ENCODE results near the gene PNO1.

PNO1 gene

DNA sequence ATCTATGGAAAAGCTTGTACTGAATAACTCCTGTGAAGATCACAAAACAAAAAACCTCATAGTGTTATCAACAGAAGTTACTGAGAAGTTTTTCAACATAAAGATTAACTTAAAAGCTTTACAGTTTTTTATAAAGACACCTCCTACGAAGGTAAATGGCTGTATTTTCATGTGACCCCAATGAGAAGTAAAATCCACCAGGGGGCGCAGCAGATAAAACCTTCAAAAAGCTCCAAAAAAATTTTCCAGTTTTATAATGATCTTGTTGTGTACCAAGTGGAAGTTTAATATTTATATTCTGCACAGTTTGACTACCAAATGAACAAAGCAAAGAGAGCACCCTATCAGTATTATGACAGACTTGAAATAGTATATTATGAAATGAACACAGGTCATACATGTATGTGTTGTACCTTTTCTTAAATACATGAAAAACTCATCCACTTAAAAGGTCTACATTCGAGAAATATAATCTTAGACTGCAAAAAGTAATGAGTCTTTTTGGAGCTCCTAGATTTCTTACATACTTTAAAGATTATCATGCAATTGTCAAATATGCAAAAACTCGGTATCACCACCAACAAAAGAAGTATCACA lies 38.5 kb downstream of the PNO1 start:
- peak; percentile 8 for DNase-seq

- no peak for DNase-seq
Observed at GRCh38 chr2:68200157-68200787, 42.6 kb downstream of the PNO1 start.

DNA sequence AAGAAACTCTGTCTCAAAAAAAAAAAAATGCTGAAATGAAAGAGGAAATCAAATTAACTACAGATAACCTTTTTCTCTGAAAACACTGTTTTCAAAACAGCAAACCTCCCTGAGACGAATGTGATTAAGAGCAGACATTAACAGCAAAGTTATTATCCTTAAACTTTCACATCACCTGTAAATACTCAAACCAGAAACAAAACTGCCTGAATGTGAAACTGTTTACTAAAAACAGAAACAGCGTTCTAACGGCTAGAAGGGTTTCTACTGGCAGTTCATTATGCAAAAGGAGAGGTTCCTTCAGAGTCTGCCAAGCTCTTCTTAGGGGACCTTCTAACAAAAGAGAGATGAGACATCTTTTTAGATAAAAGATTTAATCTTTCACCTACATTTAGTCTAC lies 45.9 kb downstream of the PNO1 start:
- DNase-seq, result no peak

DNA sequence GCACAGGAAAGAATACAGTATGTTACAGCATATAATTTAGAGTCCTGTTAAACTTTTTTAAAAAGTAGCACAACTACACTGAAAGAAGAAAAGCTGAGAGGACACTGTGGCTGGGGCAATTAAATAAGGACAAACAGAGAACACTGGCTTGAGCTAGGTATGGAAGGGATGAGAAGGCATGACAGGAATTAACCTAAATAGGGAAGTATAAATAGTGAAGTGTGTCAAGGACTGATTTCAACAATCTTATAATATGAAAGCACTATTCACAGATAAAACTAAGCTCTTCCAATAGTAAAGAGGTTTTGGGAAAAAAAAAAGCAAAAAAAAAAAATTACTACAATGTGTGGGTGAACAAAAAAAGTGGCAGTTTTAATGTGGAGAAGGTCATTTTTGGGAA lies 49.1 kb downstream of the PNO1 start:
- no peak for DNase-seq

- DNase-seq, result no peak
Observed at GRCh38 chr2:68214381-68214780, 56.7 kb downstream of the PNO1 start.

GRCh38 chr2:68216454-68217310 lies 59.0 kb downstream of the PNO1 start:
- DNase-seq, result no peak

DNA sequence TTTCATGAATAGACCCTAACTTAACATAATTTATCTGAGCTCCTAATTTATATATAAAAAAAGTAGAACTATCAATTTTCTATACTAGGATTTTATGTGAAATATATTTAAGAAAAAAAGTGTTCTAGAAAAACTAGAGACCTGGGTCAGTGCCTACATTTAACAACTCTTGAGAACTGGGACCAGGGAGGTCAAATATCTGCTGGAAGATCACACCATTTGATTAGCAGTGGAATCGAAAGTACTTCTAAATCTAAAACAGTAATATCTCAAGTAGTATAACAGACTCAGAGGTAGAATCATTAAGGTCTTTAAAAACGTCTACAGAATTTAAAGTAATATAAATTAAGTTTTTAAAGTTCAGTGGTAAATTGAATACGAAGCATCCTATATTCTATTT lies 60.0 kb downstream of the PNO1 start:
- DNase-seq, result no peak

- DNase-seq, result no peak
Observed at GRCh38 chr2:68218343-68218901, 60.7 kb downstream of the PNO1 start.

DNA sequence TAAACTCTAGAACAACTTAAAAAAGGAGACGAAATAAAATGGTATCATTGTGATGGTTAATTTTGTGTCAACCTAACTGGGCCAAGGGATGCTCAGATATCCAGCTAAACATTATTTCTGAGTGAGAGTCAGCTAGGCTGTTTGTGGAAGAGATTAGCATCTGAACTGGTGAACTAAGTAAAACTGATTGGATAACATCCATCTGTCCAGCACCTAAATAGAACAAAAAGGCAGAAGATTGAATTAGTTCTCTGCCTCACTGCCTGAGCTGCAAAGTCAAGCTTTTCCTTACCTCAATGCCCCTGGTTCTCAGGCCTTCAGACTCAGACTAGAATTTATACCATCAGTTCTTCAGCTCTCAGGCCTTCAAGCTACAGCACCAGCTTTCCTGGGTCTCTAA lies 64.6 kb downstream of the PNO1 start:
- DNase-seq, result no peak

GRCh38 chr2:68223419-68223818 lies 65.7 kb downstream of the PNO1 start:
- DNase-seq, result no peak

DNA sequence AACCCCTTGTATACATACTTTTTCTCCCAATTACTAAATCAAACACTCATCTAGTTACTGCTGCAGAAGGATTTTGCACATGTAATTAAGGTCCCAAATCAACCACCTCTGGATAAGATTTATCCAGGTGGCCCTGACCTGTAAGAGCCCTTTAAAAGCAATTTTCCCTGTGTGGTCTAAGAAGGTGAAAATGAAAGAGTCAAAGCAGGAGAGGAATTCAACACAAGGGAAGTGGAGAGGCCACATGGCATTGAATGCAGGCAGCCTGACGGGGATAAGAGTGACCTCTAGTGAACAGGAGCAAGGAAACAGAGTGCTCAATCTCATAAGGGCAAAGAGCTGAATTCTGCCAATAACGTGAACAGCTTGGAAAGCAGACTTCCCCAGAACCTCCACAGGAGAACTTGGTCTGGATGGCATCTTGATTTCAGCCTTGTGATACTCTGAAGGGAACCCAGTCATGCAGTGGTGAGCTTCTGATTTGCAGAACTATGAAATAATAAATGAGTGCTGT lies 67.5 kb downstream of the PNO1 start:
- DNase-seq, result no peak
